CD14-positive monocyte (primary cell): ENCODE results near the gene SOX5. TPM values are rescaled to one million over a fixed set of nuclear protein-coding genes. Genes with fewer than 3 reads are reported as not detected.

ENCODE experiments used
- DNase-seq, 3 donors: peaks; one replicate each; pipeline ENCODE4 v3.0.0-alpha.2; 2011 to 2022
- H2AFZ ChIP-seq: 2 replicates; pipeline ENCODE4 v1.6.0; 2012; ENCODE audit warnings: mild to moderate bottlenecking, low read depth, low read length, inconsistent platforms; ENCODE audit not compliant: insufficient read depth, poor library complexity, severe bottlenecking
- H3K27ac ChIP-seq, 2 donors: 1 replicate in 1 of 2; 2 replicates in 1 of 2; pipeline ENCODE4 v1.5.1; 2012 to 2013; ENCODE audit warnings: low read length in 2 of 2, control low read depth in 1 of 2, inconsistent platforms in 1 of 2, low read depth in 1 of 2, mild to moderate bottlenecking in 1 of 2
- H3K27me3 ChIP-seq, 2 donors: one replicate each; pipeline versions ENCODE4 v1.6.0 to v1.6.1; 2011 to 2013; ENCODE audit warnings: low read length in 2 of 2; ENCODE audit not compliant: control insufficient read depth in 2 of 2, insufficient read depth in 2 of 2
- H3K36me3 ChIP-seq, 2 donors: replicated peaks in 1 of 2; 1 replicate in 1 of 2; 2 replicates in 1 of 2; pipeline versions ENCODE4 v1.5.1 to v1.6.1; 2012 to 2013; ENCODE audit warnings: low read length in 2 of 2, control low read depth in 1 of 2, inconsistent platforms in 1 of 2, mild to moderate bottlenecking in 1 of 2; ENCODE audit not compliant: insufficient read depth in 2 of 2, control insufficient read depth in 1 of 2
- H3K4me1 ChIP-seq, 2 donors: 1 replicate in 1 of 2; 2 replicates in 1 of 2; pipeline versions ENCODE4 v1.5.1 to v1.6.1; 2012 to 2013; ENCODE audit warnings: low read length in 2 of 2, control low read depth in 1 of 2, inconsistent platforms in 1 of 2, mild to moderate bottlenecking in 1 of 2, moderate library complexity in 1 of 2; ENCODE audit not compliant: insufficient read depth in 2 of 2, control insufficient read depth in 1 of 2
- H3K4me2 ChIP-seq: replicated peaks from 2 replicates; pipeline ENCODE3; 2012; ENCODE audit warnings: low read length, moderate library complexity, mild to moderate bottlenecking; ENCODE audit not compliant: poor library complexity, severe bottlenecking; ENCODE audit errors: extremely low read depth
- H3K4me3 ChIP-seq, 3 experiments: fragments of 200-600 bp in 1 of 3; sonication (generic) in 1 of 3; replicated peaks in 1 of 3; 1 replicate in 2 of 3; 2 replicates in 1 of 3; pipeline ENCODE4 v1.5.1; 2011 to 2013; ENCODE audit warnings: low read length in 3 of 3, mild to moderate bottlenecking in 3 of 3, control low read depth in 2 of 3, low read depth in 2 of 3, inconsistent platforms in 1 of 3, moderate library complexity in 1 of 3
- H3K79me2 ChIP-seq: 2 replicates; pipeline ENCODE4 v1.6.0; 2012; ENCODE audit warnings: mild to moderate bottlenecking, control low read depth, inconsistent platforms, low read length, moderate library complexity; ENCODE audit not compliant: insufficient read depth
- H3K9ac ChIP-seq: 2 replicates; pipeline ENCODE4 v1.6.0; 2017; ENCODE audit warnings: low read length, mild to moderate bottlenecking; ENCODE audit not compliant: insufficient read depth, poor library complexity, severe bottlenecking
- H3K9me3 ChIP-seq, 2 donors: replicated peaks in 1 of 2; 1 replicate in 1 of 2; 2 replicates in 1 of 2; pipeline versions ENCODE4 v1.5.1 to v1.6.1; 2012 to 2013; ENCODE audit warnings: low read length in 2 of 2, control low read depth in 1 of 2; ENCODE audit not compliant: control insufficient read depth in 1 of 2, insufficient read depth in 1 of 2
- H4K20me1 ChIP-seq: 2 replicates; pipeline ENCODE4 v1.6.0; 2012; ENCODE audit warnings: mild to moderate bottlenecking, low read length, control low read depth, moderate library complexity; ENCODE audit not compliant: insufficient read depth
- H3K27ac Mint-ChIP-seq, 7 donors: one replicate each; pipeline ENCODE4 v1.8.0; 2020; ENCODE audit warnings: mild to moderate bottlenecking in 7 of 7, mixed read lengths in 7 of 7, moderate library complexity in 6 of 7, inconsistent platforms in 2 of 7
- H3K27me3 Mint-ChIP-seq, 3 donors: one replicate each; pipeline ENCODE4 v1.8.0; 2021 to 2022; ENCODE audit warnings: low read depth in 3 of 3, mild to moderate bottlenecking in 3 of 3, mixed read lengths in 3 of 3, moderate library complexity in 3 of 3, inconsistent platforms in 1 of 3
- H3K36me3 Mint-ChIP-seq, 2 donors: one replicate each; pipeline ENCODE4 v1.8.0; 2020; ENCODE audit warnings: mixed read lengths in 2 of 2, inconsistent platforms in 1 of 2, mild to moderate bottlenecking in 1 of 2
- H3K4me1 Mint-ChIP-seq: one replicate; pipeline ENCODE4 v1.8.0; 2020; ENCODE audit warnings: mild to moderate bottlenecking, mixed read lengths
- H3K4me3 Mint-ChIP-seq, 2 donors: one replicate each; pipeline ENCODE4 v1.8.0; 2020; ENCODE audit warnings: mild to moderate bottlenecking in 2 of 2, mixed read lengths in 2 of 2, moderate library complexity in 1 of 2
- H3K9me3 Mint-ChIP-seq, 7 donors: one replicate each; pipeline ENCODE4 v1.8.0; 2020 to 2022; ENCODE audit warnings: mixed read lengths in 7 of 7, mild to moderate bottlenecking in 6 of 7, moderate library complexity in 6 of 7, inconsistent platforms in 2 of 7
- WGBS: methylation state at CpG from one replicate; pipeline ENCODE4 v1.1.5; 2013; ENCODE audit warnings: missing lambda C conversion rate; ENCODE audit not compliant: insufficient coverage; 5-methylcytosine and 5-hydroxymethylcytosine counted together
- intact Hi-C, 2 donors: fragments of 100-400 bp; cut with micrococcal nuclease; formaldehyde crosslinking; loops; one replicate each; pipeline versions ENCODE4 v1.15.0 to v1.15.1; 2023
- polyA plus RNA-seq, 3 donors: library from polyadenylated mRNA; depleted of rRNA in 1 of 3; unstranded in 2 of 3; stranded (reverse) in 1 of 3; fragments of 300-500 nt in 2 of 3; fragments of >200 nt in 1 of 3; fragmentation: Illumina TruSeq in 2 of 3; gene quantifications; 1 replicate in 2 of 3; 2 replicates in 1 of 3; pipeline ENCODE4 v1.2.3, GENCODE V29; 2012 to 2021
- TF ChIP-seq, protein P1 (sequence below): fragments of 200-600 bp; IDR thresholded peaks from one replicate; pipeline ENCODE4 v1.8.0; 2022; ENCODE audit warnings: antibody characterized with exemption, mild to moderate bottlenecking

SOX5 gene
- polyA plus RNA-seq, 3 donors, result not detected

DNA sequence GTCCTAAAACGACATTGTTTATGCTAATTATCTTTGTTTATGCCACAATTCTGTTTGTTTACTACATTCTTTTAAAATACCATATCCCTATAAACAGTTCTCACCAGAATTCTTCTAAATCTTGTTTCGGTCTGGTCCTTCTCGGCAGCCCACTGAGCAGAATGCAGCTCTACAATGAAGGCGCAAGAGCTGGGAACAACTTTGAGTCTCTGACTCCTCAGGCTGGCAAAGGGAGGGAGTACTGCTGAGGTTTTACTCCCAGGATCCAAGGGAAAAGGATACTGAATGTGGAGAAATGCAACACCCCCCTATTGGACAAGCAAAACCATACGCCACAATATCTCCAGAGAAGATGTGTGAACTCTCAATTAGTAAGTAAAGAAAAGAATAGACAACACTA, 5.4 kb downstream of the SOX5 start:
- no peaks in the 10 kb centered on the region for H3K36me3 ChIP-seq
- H3K27ac ChIP-seq, result no peak overlapping the region
- WGBS, result 100% methylated on average over 1 of the region's 5 CpGs
- TF ChIP-seq, protein P1, sequence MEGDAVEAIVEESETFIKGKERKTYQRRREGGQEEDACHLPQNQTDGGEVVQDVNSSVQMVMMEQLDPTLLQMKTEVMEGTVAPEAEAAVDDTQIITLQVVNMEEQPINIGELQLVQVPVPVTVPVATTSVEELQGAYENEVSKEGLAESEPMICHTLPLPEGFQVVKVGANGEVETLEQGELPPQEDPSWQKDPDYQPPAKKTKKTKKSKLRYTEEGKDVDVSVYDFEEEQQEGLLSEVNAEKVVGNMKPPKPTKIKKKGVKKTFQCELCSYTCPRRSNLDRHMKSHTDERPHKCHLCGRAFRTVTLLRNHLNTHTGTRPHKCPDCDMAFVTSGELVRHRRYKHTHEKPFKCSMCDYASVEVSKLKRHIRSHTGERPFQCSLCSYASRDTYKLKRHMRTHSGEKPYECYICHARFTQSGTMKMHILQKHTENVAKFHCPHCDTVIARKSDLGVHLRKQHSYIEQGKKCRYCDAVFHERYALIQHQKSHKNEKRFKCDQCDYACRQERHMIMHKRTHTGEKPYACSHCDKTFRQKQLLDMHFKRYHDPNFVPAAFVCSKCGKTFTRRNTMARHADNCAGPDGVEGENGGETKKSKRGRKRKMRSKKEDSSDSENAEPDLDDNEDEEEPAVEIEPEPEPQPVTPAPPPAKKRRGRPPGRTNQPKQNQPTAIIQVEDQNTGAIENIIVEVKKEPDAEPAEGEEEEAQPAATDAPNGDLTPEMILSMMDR, result no peak
- H2AFZ ChIP-seq, result no peak overlapping the region
- no peaks in the 10 kb centered on the region for H3K79me2 ChIP-seq
- H3K4me3 Mint-ChIP-seq, result no peak overlapping the region
- H3K4me1 Mint-ChIP-seq, result no peaks in the 10 kb centered on the region
- H3K4me2 ChIP-seq, result no peak overlapping the region
- H3K9me3 ChIP-seq, result no peaks in the 10 kb centered on the region
- H3K4me3 ChIP-seq, result no peak overlapping the region
- peaks cover 0 to 5% (median 1%) of the 10 kb centered on the region in 3 donors for H3K27me3 Mint-ChIP-seq
- intact Hi-C loops, result no loop called here
- H3K9ac ChIP-seq, result no peak overlapping the region
- H3K27ac Mint-ChIP-seq, result no peak overlapping the region
- H3K27me3 ChIP-seq, result peaks cover 2 to 10% of the 10 kb centered on the region in 2 donors
- no peaks in the 10 kb centered on the region for H3K9me3 Mint-ChIP-seq
- no peaks in the 10 kb centered on the region for H3K36me3 Mint-ChIP-seq
- no peaks in the 10 kb centered on the region for H3K4me1 ChIP-seq
- no peak for DNase-seq
- H4K20me1 ChIP-seq, result no peaks in the 10 kb centered on the region

- H3K4me1 ChIP-seq, result no peaks in the 10 kb centered on the region
- no peak overlapping the region for H3K27ac ChIP-seq
- no peaks in the 10 kb centered on the region for H3K9me3 Mint-ChIP-seq
- no peaks in the 10 kb centered on the region for H3K27me3 ChIP-seq
- H3K4me3 ChIP-seq, result no peak overlapping the region
- no peaks in the 10 kb centered on the region for H3K4me1 Mint-ChIP-seq
- TF ChIP-seq, protein P1, result no peak
- H3K27ac Mint-ChIP-seq, result no peak overlapping the region
- no peaks in the 10 kb centered on the region for H3K9me3 ChIP-seq
- H2AFZ ChIP-seq, result no peak overlapping the region
- no peak overlapping the region for H3K4me2 ChIP-seq
- DNase-seq, result no peak
- intact Hi-C loops, result no loop called here
- H3K9ac ChIP-seq, result no peak overlapping the region
- peaks cover 0 to 5% (median 1%) of the 10 kb centered on the region in 3 donors for H3K27me3 Mint-ChIP-seq
- no peak overlapping the region for H3K4me3 Mint-ChIP-seq
- no peaks in the 10 kb centered on the region for H3K36me3 ChIP-seq
- 82% methylated on average over 2 of the region's 4 CpGs for WGBS
- no peaks in the 10 kb centered on the region for H3K36me3 Mint-ChIP-seq
- no peaks in the 10 kb centered on the region for H3K79me2 ChIP-seq
- H4K20me1 ChIP-seq, result no peaks in the 10 kb centered on the region
Observed at GRCh38 chr12:23942841-23943240, 6.6 kb downstream of the SOX5 start.
